HG03066 (cell line): ENCODE measurements around the gene LRMDA.
"Not testable (repeated sequence)": the region's sequence is repeated elsewhere in the genome, so short reads cannot be mapped to it uniquely, and the experiment has no call there.

Source experiments
- ATAC-seq: cut with Tn5 transposase; IDR thresholded peaks from one replicate; pipeline ENCODE4 v1.9.1; 2021; ENCODE audit warnings: low read depth; ENCODE audit not compliant: unreplicated experiment

LRMDA gene

DNA sequence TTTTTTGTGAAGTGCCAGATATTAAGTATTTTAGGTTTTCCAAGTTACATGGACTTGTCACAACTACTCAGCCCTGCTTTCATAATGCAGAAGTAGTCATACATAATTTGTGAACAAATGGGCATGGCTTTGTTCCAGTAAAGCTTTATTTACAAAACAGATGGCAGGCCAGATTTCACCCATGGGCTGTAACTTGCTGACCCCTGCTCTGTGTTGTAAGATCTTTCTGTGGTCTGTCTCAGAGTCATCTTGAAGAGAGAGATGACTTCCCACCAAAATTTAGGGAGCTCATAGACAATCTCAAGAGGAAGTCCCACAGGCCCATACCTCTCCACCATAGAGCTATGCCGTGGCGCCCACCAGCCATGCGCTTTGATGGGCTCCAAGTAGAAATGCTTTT, 616.1 kb downstream of the LRMDA start:
- ATAC-seq = no peak

DNA sequence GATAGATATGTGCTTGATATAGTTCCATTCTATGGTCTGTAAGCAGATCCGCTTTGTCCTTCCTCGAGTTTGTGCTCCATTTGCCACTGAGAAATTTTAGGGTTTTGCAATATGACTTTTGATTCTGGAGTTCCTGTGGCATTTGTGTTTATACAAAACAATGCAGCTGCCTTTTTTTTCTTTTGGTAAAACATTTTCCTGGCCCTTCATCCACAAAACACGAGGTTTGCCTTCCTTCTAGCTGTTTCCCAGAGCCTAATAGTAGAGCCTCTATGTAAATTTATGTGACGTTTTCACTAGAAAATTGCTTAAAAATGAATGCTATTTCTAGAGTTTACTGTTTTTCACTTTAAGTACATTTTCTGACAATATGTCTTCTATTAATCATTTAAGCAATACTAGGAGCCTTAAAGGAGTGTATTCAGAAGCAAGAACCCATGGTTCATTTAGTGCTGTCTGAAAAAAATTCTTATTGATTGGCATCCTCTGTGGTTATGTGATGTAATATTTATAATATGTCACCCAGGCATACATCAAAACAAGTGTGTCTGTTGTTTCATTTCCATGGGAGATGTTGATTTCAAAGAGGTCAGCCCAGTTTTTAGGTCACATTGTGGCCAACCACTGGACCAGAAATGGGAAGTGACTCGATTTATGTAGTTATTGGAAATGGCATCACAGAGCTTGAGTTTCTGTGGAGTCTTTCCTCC, 618.3 kb downstream of the LRMDA start:
- ATAC-seq = no peak

DNA sequence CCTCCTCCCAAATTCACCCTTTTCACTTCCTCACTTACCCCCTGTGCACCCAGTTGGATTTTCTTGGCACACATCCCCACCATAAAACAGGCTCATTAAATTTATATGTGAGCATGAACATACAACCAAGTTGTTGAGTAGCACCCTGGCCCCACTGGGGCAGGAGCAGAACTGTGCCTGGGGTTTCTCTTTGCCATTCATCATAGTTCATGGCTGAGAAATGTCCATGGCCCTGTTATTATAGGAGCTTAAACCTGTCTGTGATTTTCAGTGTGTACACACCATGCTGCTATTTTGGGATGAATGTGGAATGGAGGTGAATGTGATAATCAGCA, 618.8 kb downstream of the LRMDA start:
- no peak for ATAC-seq

DNA sequence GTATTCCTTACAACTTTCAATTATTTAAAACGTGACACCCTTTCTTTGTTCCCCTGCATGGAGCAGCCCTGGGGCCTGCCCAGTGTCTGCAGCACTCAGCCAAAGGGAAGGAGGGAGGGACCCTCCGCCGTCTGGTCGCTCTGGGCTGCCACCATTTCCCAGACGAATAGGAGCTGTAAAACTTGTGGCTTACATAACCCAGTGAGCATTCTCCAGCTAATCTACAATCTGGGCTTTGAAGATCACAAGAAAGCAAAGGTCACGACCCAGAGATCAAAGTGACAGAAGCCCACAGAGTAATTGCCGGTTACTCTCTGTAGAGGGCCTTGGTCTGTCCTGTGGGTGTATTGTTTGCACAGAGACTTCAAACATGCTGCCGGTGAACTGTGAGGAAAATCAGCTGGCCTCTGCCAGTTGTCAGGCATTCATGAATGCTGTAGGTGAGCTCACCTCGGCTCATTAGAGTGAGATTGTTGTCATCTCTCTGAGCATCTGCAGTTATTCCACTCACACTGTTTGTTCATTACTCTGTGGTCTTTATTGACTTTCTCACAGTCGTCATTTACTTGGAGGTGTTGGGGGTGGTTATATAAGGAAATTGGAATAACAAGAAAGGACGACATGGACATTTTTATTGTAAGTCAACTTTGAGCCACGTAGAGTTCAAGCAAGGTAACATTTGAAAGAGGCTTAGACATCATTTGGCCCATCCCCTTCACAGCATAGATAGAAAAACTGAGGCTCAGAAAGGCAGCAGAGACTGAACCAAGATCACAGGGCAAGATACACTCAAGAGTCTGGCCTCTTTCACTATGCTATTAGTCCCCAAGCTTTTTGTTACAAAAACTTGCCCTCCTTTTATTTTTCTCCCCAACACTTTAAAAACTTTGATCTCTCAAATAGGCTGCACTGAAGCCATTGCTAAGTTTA, 619.8 kb downstream of the LRMDA start:
- no peak for ATAC-seq

DNA sequence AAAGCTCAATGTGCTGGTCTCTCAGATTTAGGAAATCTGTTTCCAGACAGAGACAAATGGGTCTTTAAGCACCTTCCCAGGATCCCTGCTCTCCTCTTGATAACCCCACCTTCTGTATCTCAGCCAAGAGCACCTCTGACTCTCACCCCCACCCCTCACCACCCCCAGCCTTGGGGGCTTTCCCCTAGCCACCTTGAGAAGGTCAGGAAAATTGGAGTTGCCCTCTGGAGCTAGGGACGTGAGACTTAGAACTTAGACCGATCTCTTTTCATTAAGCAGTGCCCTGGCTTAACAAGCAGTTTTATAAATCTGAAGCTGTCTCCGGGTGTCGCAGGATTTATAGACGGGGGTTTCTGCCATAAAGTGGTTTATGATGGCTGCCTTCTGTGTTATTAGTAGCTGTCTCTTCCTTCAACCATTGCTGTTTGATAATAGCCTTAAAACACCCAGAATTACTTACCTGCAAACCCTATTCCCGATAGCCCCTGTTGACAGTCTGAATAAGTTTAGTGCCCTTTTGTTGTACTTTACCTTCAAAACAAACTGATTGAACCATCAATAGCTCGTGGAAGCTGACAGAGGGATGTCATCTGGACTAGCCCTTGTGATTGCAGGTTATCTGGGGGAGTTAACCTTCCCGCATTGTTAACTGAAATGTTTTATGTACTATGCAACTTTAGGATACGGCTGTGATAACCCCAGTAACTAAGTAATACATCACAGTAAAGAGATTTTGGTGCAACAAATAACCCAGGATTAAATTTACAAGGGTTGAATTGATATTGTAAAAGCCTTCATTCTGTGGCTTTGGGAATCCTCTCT, 621.5 kb downstream of the LRMDA start:
- ATAC-seq = no peak

DNA sequence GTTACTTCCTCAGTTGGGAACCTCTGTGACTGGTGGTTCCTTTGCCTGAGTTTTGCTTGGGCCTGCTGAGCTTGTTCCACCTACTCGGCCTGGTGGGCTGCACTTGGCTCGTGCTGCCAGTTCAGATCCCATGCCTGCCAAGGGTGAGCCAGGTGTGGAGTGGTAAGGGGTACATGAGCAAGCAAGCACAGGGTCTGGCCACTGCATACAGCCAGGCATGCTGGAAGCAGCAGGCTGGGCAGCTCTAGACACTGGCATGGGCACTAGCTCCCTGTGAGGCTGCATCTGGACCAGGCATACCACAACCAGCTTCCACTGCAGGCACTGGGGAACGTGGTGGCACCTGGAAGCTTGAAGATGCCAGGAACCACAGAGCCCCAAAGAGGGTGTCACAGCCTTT, 624.0 kb downstream of the LRMDA start:
- ATAC-seq = no peak

DNA sequence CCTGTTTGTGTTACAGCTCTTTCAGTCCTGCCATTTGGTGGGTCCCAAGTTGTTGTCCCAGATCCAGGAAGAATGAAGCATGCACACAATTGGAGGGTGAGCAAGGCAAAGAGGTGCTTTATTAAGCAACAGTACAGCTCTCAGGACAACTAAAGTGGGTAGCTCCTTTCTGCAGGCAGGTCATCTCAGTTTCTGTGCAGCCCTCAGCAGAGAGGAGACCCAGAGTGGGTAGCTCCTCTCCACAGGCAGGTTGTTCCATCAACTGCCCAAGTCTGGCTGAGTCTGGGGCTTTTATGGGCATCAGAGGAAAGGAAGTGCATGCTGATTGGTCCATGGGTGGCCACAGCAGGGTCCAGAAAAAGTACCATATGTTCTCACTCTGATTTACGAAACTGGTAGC, 624.5 kb downstream of the LRMDA start:
- ATAC-seq = no peak

DNA sequence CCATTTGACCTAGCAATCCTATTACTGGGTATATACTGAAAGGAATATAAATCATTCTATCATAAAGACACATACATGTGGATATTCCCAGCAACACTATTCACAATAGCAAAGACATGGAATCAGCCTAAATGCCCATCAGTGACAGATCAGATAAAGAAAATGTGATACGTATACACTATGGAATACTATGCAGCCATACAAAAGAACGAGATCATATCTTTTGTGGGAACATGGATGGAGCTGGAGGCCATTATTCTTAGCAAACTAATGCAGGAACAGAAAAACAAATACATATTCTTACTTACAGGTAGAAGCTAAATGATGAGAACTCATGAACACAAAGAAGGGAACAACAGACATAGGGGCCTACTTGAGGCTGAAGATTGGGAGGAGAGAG, 629.6 kb downstream of the LRMDA start:
- not testable (repeated sequence) for ATAC-seq

DNA sequence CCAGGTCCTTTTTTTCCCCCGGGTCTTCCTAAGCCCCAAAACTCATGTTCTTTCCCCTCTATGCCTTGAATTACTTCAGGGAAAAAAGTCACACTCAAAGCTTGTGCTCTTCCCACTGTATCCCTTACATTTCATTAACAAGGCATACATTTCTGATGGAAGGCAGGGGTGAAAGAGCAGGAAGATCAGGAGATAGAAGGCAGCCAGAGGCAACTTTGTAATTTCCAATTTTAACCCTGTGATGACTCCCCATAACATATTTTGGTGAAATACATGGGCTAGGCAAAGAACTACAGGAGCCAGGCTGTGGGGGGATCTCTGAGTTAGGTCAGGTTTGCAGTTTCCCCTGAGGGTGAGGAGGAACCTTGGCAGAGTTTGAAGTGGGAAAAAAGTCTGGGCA, 635.0 kb downstream of the LRMDA start:
- ATAC-seq = no peak

DNA sequence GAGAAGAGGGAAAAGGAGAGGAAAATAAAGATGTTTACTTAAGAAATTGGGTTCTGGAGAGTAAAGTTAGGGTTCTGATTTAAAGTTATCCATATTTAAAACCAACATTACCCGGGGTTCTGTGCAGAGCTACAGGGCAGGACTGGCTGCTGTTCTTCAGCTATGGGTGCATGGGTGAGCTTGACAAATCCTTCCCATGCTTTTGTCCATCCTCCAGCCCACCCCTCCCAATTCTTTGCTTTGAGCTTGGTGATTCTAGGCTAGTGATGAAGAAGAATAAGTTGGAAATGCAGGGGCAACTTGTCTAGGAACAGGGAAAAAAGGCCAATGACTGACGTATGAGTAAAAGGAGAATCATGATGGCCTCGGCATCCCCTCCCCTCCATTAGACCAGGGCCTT, 636.0 kb downstream of the LRMDA start:
- ATAC-seq = no peak

DNA sequence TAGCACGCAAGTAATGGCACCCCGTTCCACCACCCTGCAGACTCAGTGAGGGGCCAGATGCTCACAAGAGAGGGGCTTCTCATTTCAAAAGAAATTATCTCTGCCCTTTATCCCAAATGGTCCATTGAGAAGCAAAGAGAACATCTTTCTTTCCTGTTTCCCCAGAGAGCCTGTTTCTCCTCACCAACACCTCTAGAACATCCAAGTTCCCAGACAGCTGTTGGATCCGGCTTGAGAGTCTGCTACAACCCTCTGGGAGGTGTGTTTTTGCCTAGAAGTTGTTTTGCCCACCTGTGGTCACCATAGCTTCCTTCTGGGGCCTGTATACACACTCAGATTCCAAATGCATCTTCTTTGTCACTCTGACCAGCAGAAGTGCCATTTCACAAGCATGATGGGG, 637.4 kb downstream of the LRMDA start:
- ATAC-seq = no peak

DNA sequence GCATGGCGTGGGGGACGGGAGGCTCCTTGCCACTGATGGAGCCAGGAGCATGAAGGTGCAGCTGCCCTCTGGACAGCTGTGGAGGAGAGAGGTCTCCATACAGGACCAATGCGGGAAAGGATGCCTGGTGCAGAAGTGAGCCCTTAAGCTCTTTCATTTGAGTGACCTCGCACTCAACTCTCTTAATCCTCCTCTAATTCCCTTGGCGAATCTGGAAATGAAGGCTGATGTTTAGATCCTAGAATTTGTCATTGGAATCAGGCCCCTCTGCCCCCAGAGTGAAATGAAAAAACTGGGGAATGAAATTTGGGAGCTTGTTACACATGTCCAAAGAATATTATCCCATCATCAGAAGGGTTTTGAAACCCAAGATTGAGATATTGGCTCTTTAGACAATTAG, 639.5 kb downstream of the LRMDA start:
- ATAC-seq = no peak

DNA sequence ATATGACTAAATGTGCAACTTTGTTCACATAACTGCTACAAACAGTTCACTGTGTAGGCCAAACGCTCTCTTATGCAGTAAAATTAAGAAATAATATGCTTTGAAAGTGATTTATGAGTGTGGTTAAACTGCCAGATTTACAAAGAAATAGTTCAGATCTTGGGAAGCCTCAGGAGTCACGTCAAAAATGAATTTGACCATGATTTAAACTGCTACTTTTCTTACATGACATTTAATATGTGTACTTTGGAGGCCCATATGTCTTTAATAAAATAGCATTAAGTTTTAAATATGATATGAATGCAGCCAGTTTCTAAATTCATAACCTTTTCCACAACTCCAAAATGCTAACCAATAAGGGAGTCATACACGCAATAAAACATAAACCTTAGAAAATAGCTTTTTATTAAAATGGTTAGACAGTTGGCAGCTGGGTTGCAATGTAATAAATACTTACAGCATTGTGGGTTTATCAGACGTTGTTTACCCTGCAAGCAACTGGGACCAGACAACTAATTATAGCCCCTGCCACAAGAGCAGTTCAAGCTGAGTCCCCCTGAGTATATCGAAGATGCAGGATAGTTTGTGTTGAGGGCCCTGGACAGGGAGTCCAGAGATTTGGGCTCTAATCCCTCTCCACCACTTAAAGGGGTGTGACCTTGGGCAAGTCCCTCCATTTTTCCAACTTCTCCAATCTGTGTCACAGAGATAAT, 640.4 kb downstream of the LRMDA start:
- ATAC-seq = no peak

DNA sequence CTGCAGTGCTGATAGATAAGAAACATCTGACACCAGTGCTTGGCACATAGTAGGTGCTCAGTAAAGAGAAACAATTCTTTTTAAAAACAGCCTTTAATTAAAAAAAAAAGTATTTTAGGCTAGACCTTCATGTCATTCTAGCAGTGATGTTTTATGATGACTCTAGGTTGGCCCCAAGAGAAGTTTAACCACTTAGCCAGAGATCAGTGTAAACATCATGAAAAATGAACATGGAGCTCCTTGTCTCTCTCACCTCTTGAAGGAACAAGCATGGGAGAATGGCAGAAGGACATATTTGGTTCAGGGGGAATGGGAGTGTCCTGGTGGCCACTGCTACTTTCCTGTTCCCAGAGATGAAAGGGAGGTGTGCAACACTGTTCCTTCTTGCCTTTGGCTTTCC, 641.0 kb downstream of the LRMDA start:
- ATAC-seq = no peak

DNA sequence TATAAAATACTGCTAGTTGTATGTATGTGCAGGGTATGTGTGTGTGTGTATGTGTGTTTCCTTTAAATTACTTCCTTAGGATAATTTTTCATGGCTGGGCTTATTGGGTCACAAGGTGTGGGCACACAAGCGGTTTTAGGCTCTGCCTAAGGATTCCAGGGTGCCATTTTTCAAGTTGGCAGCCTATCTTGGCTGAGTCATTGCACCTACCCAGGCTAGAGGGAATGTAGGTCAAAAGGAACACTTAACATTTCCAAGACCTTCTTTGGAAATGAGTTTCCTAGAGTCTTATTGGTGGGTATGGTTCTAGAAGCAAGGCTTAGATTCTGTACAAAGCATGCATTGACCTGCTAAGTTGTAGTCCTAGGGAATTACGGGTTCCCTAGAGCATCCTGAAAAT, 642.1 kb downstream of the LRMDA start:
- ATAC-seq = no peak

DNA sequence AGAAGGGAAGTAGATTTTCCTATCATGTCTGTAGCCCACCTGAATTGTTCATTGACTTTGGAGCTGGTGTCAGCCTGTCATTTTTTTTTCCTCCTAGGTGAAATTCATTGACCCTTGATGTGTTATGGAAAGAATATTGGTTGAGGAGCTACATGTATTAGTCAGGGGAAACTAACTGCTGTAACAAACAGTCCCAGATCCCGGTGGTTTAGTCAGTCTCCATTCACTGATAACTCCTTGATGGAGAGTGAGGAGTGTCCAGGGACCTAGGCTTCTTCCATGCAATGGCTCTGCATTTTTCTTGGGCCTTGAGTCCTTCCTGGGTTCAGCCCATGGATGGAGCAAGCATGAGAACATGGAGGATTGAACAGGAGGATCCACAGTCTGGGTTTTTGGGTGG, 643.2 kb downstream of the LRMDA start:
- no peak for ATAC-seq

DNA sequence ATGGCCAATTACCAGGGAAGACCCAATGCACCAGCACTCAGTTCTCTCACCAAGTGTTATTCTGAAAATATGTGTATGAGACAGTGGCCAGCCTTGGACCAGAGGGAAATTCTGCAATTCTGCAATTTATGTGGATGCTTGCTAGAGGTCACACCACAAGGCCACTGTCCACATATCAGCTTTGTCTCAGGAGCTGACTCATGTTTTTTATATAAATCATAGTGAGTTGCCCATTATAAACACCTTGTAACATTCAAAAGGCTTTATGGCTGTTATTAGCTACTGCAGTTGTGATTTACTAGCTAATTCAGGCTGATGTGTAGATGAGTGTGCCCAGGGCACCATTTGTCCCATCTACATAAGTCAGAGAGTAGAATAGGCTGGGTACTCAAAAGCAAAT, 649.0 kb downstream of the LRMDA start:
- ATAC-seq = no peak

DNA sequence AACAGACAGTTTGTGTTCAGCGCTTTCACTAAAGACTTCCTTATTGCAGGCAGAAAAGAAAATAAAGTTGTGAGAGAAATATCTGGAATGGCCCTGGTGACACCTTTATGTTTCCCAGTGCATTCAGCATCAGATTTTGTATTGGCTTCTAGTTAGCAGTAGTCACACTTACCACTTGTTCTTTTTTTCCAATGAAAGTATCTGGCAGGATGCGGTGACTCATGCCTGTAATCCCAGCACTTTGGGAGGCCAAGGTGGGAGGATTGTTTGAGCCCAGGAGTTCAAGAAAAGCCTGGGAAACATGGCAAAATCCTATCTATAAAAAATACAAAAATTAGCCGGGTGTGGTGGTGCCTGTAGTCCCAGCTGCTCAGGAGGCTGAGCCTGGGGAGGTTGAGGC, 649.6 kb downstream of the LRMDA start:
- no peak for ATAC-seq

DNA sequence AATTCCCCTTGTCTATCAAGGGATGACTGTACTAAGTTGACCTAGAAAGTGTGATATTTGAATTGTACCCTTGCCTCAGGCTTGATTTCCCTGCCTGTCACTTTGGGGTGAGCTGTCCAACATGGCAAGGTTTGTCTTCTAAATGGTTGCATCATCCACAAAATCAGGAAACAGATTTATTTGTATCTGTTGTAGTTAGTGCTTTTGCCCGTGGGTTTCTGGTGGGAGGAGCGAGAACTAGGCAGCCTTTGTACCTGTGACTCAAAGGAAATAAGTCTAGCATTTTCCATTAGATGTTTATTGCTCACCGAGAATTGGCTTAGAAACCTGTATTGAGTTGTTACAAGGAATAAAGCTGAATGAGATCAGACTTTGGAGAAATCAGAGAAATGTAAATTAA, 650.8 kb downstream of the LRMDA start:
- ATAC-seq = no peak

DNA sequence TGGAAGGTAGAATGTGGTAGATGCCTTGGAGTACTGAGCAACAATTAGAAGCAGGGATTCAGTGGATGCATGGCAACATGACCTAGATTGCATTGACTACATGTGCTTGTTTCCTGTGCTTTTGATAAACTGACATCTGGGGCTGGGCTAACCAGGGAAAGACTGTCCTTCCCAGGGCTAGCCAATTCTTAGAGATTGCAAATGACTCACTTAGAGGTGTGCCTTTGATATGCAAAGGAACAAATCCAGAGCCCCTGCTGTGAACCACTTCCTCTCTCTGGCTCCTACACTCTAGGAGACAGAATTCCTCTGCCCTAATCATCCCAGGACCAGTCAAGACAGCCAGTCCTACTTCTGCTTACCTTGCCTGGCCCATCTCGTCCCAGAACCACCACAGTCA, 651.5 kb downstream of the LRMDA start:
- ATAC-seq = no peak
